ENCODE results near the gene ATAD3C. TPM values are rescaled to one million over a fixed set of nuclear protein-coding genes. Genes with fewer than 3 reads are reported as not detected.
"Not testable (repeated sequence)": the region's sequence is repeated elsewhere in the genome, so short reads cannot be mapped to it uniquely, and the experiment has no call there.

ATAD3C gene
- total RNA-seq, 6 donors from 2014 or later: 9.2 to 20.9 (median 14.7) TPM

DNA sequence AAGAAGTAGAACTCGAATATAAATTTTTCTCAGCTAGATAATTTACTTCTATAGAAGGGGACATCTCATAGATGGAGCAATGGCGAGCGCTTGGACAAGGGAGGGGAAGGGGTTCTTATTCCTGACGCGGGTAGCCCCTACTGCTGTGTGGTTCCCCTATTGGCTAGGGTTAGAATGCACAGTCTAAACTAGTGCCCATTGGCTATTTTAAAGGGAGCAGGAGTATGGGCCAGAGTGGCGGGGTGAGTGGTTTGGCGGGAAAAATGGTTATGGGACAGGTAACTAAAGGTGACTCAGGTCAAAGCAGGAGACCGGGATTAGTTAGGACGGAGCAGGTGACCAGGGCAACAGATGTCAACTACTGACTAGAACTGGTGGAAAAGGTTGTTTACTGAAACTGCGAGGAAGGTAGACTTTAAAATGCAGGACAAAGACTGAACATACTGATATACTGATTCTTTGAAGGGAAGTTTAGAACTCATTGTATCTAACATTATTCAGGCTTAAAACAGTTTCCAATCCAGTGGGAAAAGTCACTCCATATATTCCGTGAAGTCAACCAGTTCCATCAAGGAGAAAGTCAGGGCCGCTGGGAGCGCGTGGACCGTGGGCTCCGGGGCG is 61.5 kb downstream of the ATAD3C start:
- H3K27me3 ChIP-seq: no peaks in the 10 kb centered on the region
- 13 to 18% methylated on average over 17 of the region's 17 CpGs for WGBS, 2 donors
- no peak for ATAC-seq (ENCODE audit: low FRiP score in 2 of 2)
- H3K27ac ChIP-seq: peak overlapping the region; percentile 89 to 95 (median 91)
- H3K36me3 ChIP-seq: peaks cover 0 to 3% (median 0%) of the 10 kb centered on the region in 4 donors
- DNase-seq: peak in 1 of 2 donors; percentile 50
- TF ChIP-seq POLR2A (IDR thresholded peaks at IDR 0.05) (no peak), EP300 (IDR thresholded peaks at IDR 0.05) (no peak), POLR2AphosphoS5 (IDR thresholded peaks at IDR 0.05) (no peak)
- TF ChIP-seq, protein P1, sequence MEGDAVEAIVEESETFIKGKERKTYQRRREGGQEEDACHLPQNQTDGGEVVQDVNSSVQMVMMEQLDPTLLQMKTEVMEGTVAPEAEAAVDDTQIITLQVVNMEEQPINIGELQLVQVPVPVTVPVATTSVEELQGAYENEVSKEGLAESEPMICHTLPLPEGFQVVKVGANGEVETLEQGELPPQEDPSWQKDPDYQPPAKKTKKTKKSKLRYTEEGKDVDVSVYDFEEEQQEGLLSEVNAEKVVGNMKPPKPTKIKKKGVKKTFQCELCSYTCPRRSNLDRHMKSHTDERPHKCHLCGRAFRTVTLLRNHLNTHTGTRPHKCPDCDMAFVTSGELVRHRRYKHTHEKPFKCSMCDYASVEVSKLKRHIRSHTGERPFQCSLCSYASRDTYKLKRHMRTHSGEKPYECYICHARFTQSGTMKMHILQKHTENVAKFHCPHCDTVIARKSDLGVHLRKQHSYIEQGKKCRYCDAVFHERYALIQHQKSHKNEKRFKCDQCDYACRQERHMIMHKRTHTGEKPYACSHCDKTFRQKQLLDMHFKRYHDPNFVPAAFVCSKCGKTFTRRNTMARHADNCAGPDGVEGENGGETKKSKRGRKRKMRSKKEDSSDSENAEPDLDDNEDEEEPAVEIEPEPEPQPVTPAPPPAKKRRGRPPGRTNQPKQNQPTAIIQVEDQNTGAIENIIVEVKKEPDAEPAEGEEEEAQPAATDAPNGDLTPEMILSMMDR (IDR thresholded peaks at IDR 0.05): no peak
- H3K4me1 ChIP-seq: peaks cover 5 to 19% (median 11%) of the 10 kb centered on the region in 4 donors
- peak overlapping the region; percentile 76 to 97 (median 83) for H3K4me3 ChIP-seq
- H3K9me3 ChIP-seq: no peaks in the 10 kb centered on the region

DNA sequence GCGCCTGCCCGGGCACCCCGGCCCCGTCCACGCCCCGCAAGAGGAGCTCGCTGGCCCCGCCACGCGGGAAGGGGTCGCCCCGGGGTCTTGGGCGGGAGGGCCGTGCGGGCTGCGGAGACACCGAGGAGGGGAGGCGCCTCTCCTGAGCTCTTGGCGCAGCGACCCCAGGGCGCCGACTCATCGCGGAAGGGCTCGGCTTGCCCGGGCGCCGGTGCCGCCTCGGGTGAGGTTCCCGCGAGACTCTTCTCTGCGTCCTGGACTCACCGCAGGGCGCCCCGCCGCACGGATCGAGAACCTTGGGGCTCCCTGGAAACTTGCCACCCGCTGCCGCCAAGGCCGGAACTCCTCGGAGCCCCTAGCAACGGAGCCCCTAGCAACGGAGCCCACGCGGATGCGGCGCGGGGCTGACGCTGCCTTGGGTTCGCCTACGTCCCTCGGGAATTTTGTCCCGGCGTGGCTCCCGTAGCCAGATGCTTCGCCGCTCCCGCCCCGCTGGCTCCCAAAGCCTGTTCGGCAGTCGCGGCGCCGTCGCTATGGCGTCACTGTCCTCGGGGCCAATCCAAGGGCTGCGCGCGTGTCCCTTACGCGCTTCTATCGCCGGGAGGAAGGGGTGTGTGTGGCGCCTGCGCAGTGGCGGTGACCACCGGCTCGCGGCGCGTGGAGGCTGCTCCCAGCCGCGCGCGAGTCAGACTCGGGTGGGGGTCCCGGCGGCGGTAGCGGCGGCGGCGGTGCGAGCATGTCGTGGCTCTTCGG is 62.2 kb downstream of the ATAD3C start, which contains the start of gene ATAD3A:
Gene ATAD3A, plus strand, starts transcription at position 630 of the 753 bp plus-strand sequence. Its CDS starts 107 bp downstream, at position 737.
- H3K4me1 ChIP-seq: peaks cover 5 to 17% (median 10%) of the 10 kb centered on the region in 4 donors
- no peaks in the 10 kb centered on the region for H3K27me3 ChIP-seq
- TF ChIP-seq POLR2AphosphoS5 (IDR thresholded peaks at IDR 0.05) (peak; percentile 95 to 96), POLR2A (IDR thresholded peaks at IDR 0.05) (peak in 2 of 4 donors; percentile 39 to 82), EP300 (IDR thresholded peaks at IDR 0.05) (peak in 1 of 4 donors; percentile 78)
- TF ChIP-seq, protein P1 (IDR thresholded peaks at IDR 0.05): peak in 2 of 6 experiments; percentile 14 to 50
- DNase-seq (peak; percentile 98 to 99), ATAC-seq (ENCODE audit: low FRiP score in 2 of 2) (peak; percentile 96 to 98)
- H3K27ac ChIP-seq: peak within 1 kb of the TSS; percentile 89 to 95 (median 91)
- peaks cover 0 to 3% (median under 1%) of the 10 kb centered on the region in 4 donors for H3K36me3 ChIP-seq
- WGBS, 2 donors: 0% methylated on average over 13 to 46 of the region's 99 CpGs
- peak within 1 kb of the TSS; percentile 76 to 97 (median 83) for H3K4me3 ChIP-seq
- no peaks in the 10 kb centered on the region for H3K9me3 ChIP-seq

DNA sequence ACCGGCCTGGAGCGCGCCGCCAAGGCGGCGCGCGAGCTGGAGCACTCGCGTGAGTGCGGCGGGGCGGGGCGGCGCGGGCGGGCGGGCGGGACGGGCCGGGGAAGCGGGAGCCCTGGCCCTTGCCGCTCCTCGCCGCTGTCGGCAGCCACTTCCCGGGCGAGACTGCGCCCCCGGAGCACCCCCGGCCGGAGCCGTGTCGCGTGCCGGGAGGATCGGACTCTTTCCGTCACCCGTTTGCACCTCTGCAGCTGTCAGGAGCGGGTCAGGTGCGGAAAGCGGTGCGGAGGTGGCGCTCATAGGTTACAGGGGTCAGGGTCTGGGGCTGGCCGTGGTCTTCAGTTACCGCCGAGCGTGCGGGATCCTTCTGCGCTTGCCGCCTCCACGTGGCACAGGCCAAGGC is 62.9 kb downstream of the ATAD3C start:
- not testable (repeated sequence) for H3K36me3 ChIP-seq; H3K9me3 ChIP-seq; H3K27me3 ChIP-seq; ATAC-seq (ENCODE audit: low FRiP score in 2 of 2)
- peak in 1 of 2 donors; percentile 88 for DNase-seq
- Histone ChIP-seq H3K4me1 (peaks cover 5 to 17% (median 10%) of the 10 kb centered on the region in 4 donors), H3K4me3 (peak overlapping the region; percentile 64 to 87 (median 78)), H3K27ac (peak overlapping the region in 3 of 4 donors; percentile 89 to 92 (median 90))
- WGBS, 2 donors: no CpG with 5 or more reads among the region's 52 CpGs

DNA sequence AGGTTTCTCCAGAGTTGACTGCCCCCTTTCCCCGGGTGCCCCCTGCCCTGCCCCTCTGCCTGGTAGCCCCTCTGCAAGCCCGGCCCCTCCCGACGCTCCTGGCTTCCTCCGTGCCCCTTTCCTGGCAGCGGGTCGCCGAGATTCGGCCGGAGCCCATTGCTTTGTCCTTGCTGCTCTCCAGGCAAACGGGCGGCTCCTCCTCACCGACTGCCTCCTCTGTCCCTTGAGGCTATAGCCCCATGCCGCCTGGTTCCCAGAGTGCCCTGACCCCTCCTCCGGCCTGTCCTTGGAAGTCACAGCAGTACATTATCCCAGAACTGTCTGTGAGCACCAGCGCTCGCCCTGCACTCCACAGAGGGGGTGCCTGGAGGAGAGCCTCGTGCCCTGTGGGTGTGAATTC is 64.2 kb downstream of the ATAD3C start:
- H3K27me3 ChIP-seq; H3K9me3 ChIP-seq; H3K27ac ChIP-seq; H3K4me3 ChIP-seq; DNase-seq; ATAC-seq (ENCODE audit: low FRiP score in 2 of 2): not testable (repeated sequence)
- Histone ChIP-seq H3K4me1 (peaks cover 5 to 17% (median 10%) of the 10 kb centered on the region in 4 donors), H3K36me3 (peaks cover 0 to 15% (median 12%) of the 10 kb centered on the region in 4 donors)
- 85 to 89% methylated on average over 4 to 10 of the region's 18 CpGs for WGBS, 2 donors

DNA sequence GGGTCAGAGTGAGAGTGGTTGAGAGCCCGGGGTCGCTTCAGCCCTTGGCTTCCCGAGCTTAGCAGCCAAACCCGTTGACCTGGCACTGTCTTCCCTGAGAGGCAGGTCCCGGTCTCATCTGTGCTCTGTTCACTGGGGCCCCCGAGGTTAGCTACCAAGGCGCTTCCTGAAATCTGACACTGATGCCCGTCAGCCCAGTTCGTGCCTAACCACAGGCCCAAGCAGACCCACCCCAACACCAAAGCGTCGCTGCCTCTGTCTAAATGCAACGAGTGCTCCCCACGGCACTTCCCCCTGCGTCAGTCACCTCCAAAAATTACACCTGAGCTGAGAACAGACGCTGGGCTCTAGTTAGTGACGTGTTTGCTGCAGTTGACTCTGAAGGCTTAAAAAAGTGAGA is 64.9 kb downstream of the ATAD3C start:
- peaks cover 0 to 19% (median 12%) of the 10 kb centered on the region in 4 donors for H3K36me3 ChIP-seq
- not testable (repeated sequence) for H3K9me3 ChIP-seq; H3K27me3 ChIP-seq; H3K27ac ChIP-seq; DNase-seq; H3K4me3 ChIP-seq; ATAC-seq (ENCODE audit: low FRiP score in 2 of 2)
- peaks cover 5 to 17% (median 10%) of the 10 kb centered on the region in 4 donors for H3K4me1 ChIP-seq
- WGBS, 2 donors: 68% methylated on average over 12 of the region's 16 CpGs; no CpG with 5 or more reads in 1 of the 2 donors

DNA sequence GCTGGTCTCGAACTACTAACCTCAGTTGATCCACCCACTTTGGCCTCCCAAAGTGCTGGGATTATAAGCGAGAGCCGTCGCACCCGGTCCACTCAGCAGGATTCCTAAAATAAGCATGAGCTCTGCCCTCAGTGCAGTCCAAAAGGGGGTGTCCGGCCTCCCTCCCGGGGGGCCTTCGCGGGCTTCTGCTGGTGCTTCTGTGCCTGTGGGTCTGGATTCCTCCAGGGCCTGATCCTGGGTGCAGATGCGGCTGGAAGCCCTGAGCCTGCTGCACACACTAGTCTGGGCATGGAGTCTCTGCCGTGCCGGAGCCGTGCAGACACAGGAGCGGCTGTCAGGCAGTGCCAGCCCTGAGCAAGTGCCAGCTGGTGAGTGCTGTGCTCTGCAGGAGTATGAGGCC is 67.4 kb downstream of the ATAD3C start:
- not testable (repeated sequence) for H3K27me3 ChIP-seq; H3K27ac ChIP-seq; H3K4me1 ChIP-seq; H3K4me3 ChIP-seq; ATAC-seq (ENCODE audit: low FRiP score in 2 of 2); H3K9me3 ChIP-seq; DNase-seq
- WGBS, 2 donors: 94 to 98% methylated on average over 5 to 11 of the region's 14 CpGs
- peaks cover 0 to 34% (median 27%) of the 10 kb centered on the region in 4 donors for H3K36me3 ChIP-seq

Measured in upper lobe of left lung (tissue), 6 donors.